ENCODE results near the gene LITAF.
"Not testable (repeated sequence)": the region's sequence is repeated elsewhere in the genome, so short reads cannot be mapped to it uniquely, and the experiment has no call there.

Gene LITAF

GRCh38 chr16:11580451-11581086 is 6.2 kb downstream of the LITAF start:
- Histone ChIP-seq H3K79me2 (ENCODE audit: insufficient read depth, low read length) (no peaks in the 10 kb centered on the region), H3K4me2 (ENCODE audit: low read depth, low read length, poor library complexity, severe bottlenecking) (no peak overlapping the region), H2AFZ (ENCODE audit: low read depth, low read length, severe bottlenecking) (no peak overlapping the region), H3K36me3 (ENCODE audit: low read length) (no peaks in the 10 kb centered on the region), H3K27ac (ENCODE audit: low read depth, low read length) (no peak overlapping the region), H3F3A (ENCODE audit: insufficient read depth) (0 out of 2 replicates have a peak, but pooled peaks cover 7% of the 10 kb centered on the region), H4K20me1 (ENCODE audit: low read depth, low read length) (no peaks in the 10 kb centered on the region), H3K9me2 (replicated peaks; ENCODE audit: insufficient read depth, low read length) (no peaks in the 10 kb centered on the region), H3K9me3 (ENCODE audit: insufficient read depth, low read length) (no peaks in the 10 kb centered on the region), H3K27me3 (ENCODE audit: low read length) (no peaks in the 10 kb centered on the region; the same call in 1 of the 2 replicates), H3K9ac (ENCODE audit: low read length) (no peak overlapping the region), H3K4me3 (ENCODE audit: insufficient read depth, low read length, poor library complexity, severe bottlenecking) (no peak overlapping the region)
- no peak for TF ChIP-seq CTCF (IDR thresholded peaks at IDR 0.05; ENCODE audit: insufficient read depth, low read length, poor library complexity, severe bottlenecking)
- TF ChIP-seq EZH2phosphoT487 (conservative IDR thresholded peaks at IDR 0.05; ENCODE audit: low read length) = no peak

- H3K4me3 ChIP-seq (ENCODE audit: insufficient read depth, low read length, poor library complexity, severe bottlenecking); H2AFZ ChIP-seq (ENCODE audit: low read depth, low read length, severe bottlenecking); H3K9me2 ChIP-seq (replicated peaks; ENCODE audit: insufficient read depth, low read length); H3K36me3 ChIP-seq (ENCODE audit: low read length); H3K27ac ChIP-seq (ENCODE audit: low read depth, low read length); H4K20me1 ChIP-seq (ENCODE audit: low read depth, low read length); H3K27me3 ChIP-seq (ENCODE audit: low read length); H3K79me2 ChIP-seq (ENCODE audit: insufficient read depth, low read length); H3K4me2 ChIP-seq (ENCODE audit: low read depth, low read length, poor library complexity, severe bottlenecking); H3K9me3 ChIP-seq (ENCODE audit: insufficient read depth, low read length); H3F3A ChIP-seq (ENCODE audit: insufficient read depth); H3K9ac ChIP-seq (ENCODE audit: low read length): not testable (repeated sequence)
Measured at GRCh38 chr16:11577290-11577660, 9.4 kb downstream of the LITAF start.

- Histone ChIP-seq H3K4me2 (ENCODE audit: low read depth, low read length, poor library complexity, severe bottlenecking) (no peak overlapping the region), H2AFZ (ENCODE audit: low read depth, low read length, severe bottlenecking) (no peak overlapping the region), H3K79me2 (ENCODE audit: insufficient read depth, low read length) (no peaks in the 10 kb centered on the region), H3K9me2 (replicated peaks; ENCODE audit: insufficient read depth, low read length) (no peaks in the 10 kb centered on the region), H3F3A (ENCODE audit: insufficient read depth) (no peaks in the 10 kb centered on the region), H4K20me1 (ENCODE audit: low read depth, low read length) (no peaks in the 10 kb centered on the region), H3K36me3 (ENCODE audit: low read length) (no peaks in the 10 kb centered on the region), H3K27ac (ENCODE audit: low read depth, low read length) (no peak overlapping the region), H3K4me3 (ENCODE audit: insufficient read depth, low read length, poor library complexity, severe bottlenecking) (no peak overlapping the region), H3K9ac (ENCODE audit: low read length) (no peak overlapping the region), H3K27me3 (ENCODE audit: low read length) (no peaks in the 10 kb centered on the region; the same call in 1 of the 2 replicates), H3K9me3 (ENCODE audit: insufficient read depth, low read length) (no peaks in the 10 kb centered on the region)
- TF ChIP-seq CTCF (IDR thresholded peaks at IDR 0.05; ENCODE audit: insufficient read depth, low read length, poor library complexity, severe bottlenecking) (no peak), EZH2phosphoT487 (conservative IDR thresholded peaks at IDR 0.05; ENCODE audit: low read length) (no peak)
Measured at GRCh38 chr16:11576427-11577289, 10.1 kb downstream of the LITAF start.

- Histone ChIP-seq H3K36me3 (ENCODE audit: low read length) (no peaks in the 10 kb centered on the region), H3K79me2 (ENCODE audit: insufficient read depth, low read length) (no peaks in the 10 kb centered on the region), H3K9me2 (replicated peaks; ENCODE audit: insufficient read depth, low read length) (no peaks in the 10 kb centered on the region), H3K27ac (ENCODE audit: low read depth, low read length) (no peak overlapping the region), H3K9me3 (ENCODE audit: insufficient read depth, low read length) (no peaks in the 10 kb centered on the region), H3K4me2 (ENCODE audit: low read depth, low read length, poor library complexity, severe bottlenecking) (no peak overlapping the region), H2AFZ (ENCODE audit: low read depth, low read length, severe bottlenecking) (no peak overlapping the region), H3K9ac (ENCODE audit: low read length) (no peak overlapping the region), H4K20me1 (ENCODE audit: low read depth, low read length) (no peaks in the 10 kb centered on the region), H3F3A (ENCODE audit: insufficient read depth) (no peaks in the 10 kb centered on the region), H3K4me3 (ENCODE audit: insufficient read depth, low read length, poor library complexity, severe bottlenecking) (no peak overlapping the region), H3K27me3 (ENCODE audit: low read length) (no peaks in the 10 kb centered on the region; the same call in 1 of the 2 replicates)
- TF ChIP-seq EZH2phosphoT487 (conservative IDR thresholded peaks at IDR 0.05; ENCODE audit: low read length) (no peak), CTCF (IDR thresholded peaks at IDR 0.05; ENCODE audit: insufficient read depth, low read length, poor library complexity, severe bottlenecking) (no peak)
Measured at GRCh38 chr16:11575223-11575589, 11.5 kb downstream of the LITAF start.

All from SU-DHL-6 (cell line).